Right lobe of liver (tissue), 6 donors: ENCODE data around the gene TBC1D8. TPM values are rescaled to one million over a fixed set of nuclear protein-coding genes. Genes with fewer than 3 reads are reported as not detected.
A peak's percentile ranks its signal among the peaks of the same experiment; 100 is the strongest.

Source experiments
- ATAC-seq, 4 donors: fragments of 200-7000 bp; cut with Tn5 transposase; one replicate each; pipeline ENCODE4 v1.9.1; 2020; ENCODE audit warnings: mild to moderate bottlenecking in 4 of 4, moderate library complexity in 4 of 4
- DNase-seq, 3 donors: peaks; one replicate each; pipeline ENCODE4 v3.0.0-alpha.2; 2020
- H3K27ac ChIP-seq, 3 donors: fragments of 200-600 bp; one replicate each; pipeline ENCODE4 v1.8.0; 2022
- H3K27me3 ChIP-seq, 2 donors: fragments of 200-600 bp; one replicate each; pipeline ENCODE4 v1.8.0; 2022
- H3K36me3 ChIP-seq, 4 donors: fragments of 200-600 bp; sonication (generic) in 1 of 4; one replicate each; pipeline versions ENCODE4 v1.5.1 to v1.8.0; 2017 to 2022; ENCODE audit warnings: control low read depth in 1 of 4
- H3K4me1 ChIP-seq, 4 donors: fragments of 200-600 bp; sonication (generic) in 1 of 4; one replicate each; pipeline versions ENCODE4 v1.5.1 to v1.8.0; 2017 to 2022; ENCODE audit warnings: control low read depth in 1 of 4
- H3K4me3 ChIP-seq, 3 donors: fragments of 200-600 bp; one replicate each; pipeline ENCODE4 v1.8.0; 2022
- H3K9me3 ChIP-seq, 4 donors: fragments of 200-600 bp; sonication (generic) in 1 of 4; one replicate each; pipeline versions ENCODE4 v1.5.1 to v1.8.0; 2017 to 2022; ENCODE audit warnings: control low read depth in 1 of 4
- CTCF ChIP-seq, 4 donors: fragments of 200-600 bp in 3 of 4; fragments of 450-650 bp in 1 of 4; IDR thresholded peaks; one replicate each; pipeline versions ENCODE4 v1.5.1 to v1.8.0; 2016 to 2022; ENCODE audit warnings: antibody characterized with exemption in 4 of 4, mild to moderate bottlenecking in 2 of 4
- POLR2A ChIP-seq: fragments of 450-650 bp; IDR thresholded peaks from one replicate; pipeline ENCODE4 v1.6.1; 2017; ENCODE audit warnings: antibody characterized with exemption, mild to moderate bottlenecking
- WGBS: methylation state at CpG from one replicate; pipeline ENCODE4 v1.1.6; 2018; ENCODE audit warnings: low coverage, low lambda C conversion rate; ENCODE audit not compliant: insufficient coverage; ENCODE audit errors: missing lambda C conversion rate; 5-methylcytosine and 5-hydroxymethylcytosine counted together
- intact Hi-C, 2 donors: fragments of 100-400 bp; cut with DNase I; formaldehyde crosslinking; loops; one replicate each; pipeline versions ENCODE4 v1.11.2 to v1.14.1; 2022
- total RNA-seq, 6 experiments: library from RNA; depleted of rRNA in 2 of 6; stranded (reverse); fragments of >200 nt in 2 of 6; fragmentation: NEBNext Ultra II Directional in 3 of 6; extraction: Animal tissue kit (Norgen Biotek cat#: 25700) in 3 of 6; gene quantifications; one replicate each; pipeline versions ENCODE4 v1.1.0 to v1.2.4, GENCODE V29; 2016 to 2023
- donor health status: DM: no; HTN: yes; CAD: no.
- donor health status: DM: no; HTN: no; CAD: no.
- donor health status: DM: no; HTN: no; CAD: no.
- donor health status: DM: no; HTN: yes; CAD: no.
- donor health status: DM: no; HTN: yes; CAD: no.

The TBC1D8 gene
- total RNA-seq, 6 experiments from 2014 or later: 17.3 to 31.2 (median 21.5) TPM

DNA sequence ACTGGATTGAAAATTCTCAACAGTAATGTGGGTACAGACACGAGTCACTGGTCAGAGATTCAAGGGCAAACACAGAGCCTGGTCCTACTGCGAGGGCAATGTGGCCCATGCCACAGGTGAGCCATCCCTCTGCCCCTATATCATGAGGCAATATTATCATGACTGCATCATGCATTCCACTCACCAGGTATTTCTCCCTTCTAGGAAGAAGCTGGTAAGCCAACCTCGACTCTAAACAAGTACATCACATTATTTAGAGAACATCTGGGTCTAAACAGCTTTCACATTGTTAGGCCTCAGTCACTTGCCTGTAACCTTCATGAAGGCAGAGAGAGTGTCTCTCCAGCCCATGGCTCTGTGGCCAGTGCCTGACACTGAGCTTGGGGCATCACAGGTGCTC lies 163.6 kb downstream of the TBC1D8 start:
- Histone ChIP-seq H3K27me3 (no peaks in the 10 kb centered on the region), H3K27ac (no peak overlapping the region), H3K9me3 (no peaks in the 10 kb centered on the region), H3K4me1 (no peaks in the 10 kb centered on the region), H3K36me3 (peaks cover 0 to 5% (median 0%) of the 10 kb centered on the region in 4 donors), H3K4me3 (no peak overlapping the region)
- ATAC-seq (no peak), DNase-seq (no peak)
- TF ChIP-seq POLR2A: no peak
- no peak for TF ChIP-seq CTCF (IDR thresholded peaks at IDR 0.05)
- intact Hi-C loops: loop anchor here (5.0 to 10.0 kb wide), 3 partner anchors 263 to 380 kb away; no protein-coding TSS in a partner anchor
- no CpG with 5 or more reads among the region's 3 CpGs for WGBS

- WGBS: 83% methylated on average over 1 of the region's 11 CpGs
- TF ChIP-seq POLR2A (no peak), CTCF (IDR thresholded peaks at IDR 0.05) (no peak)
- ATAC-seq (no peak), DNase-seq (no peak)
- peaks cover 0 to 6% (median 0%) of the 10 kb centered on the region in 4 donors for H3K36me3 ChIP-seq
- H3K27me3 ChIP-seq: no peaks in the 10 kb centered on the region
- H3K9me3 ChIP-seq: no peaks in the 10 kb centered on the region
- H3K27ac ChIP-seq: no peak overlapping the region
- no peak overlapping the region for H3K4me3 ChIP-seq
- no peaks in the 10 kb centered on the region for H3K4me1 ChIP-seq
- intact Hi-C loops: loop anchor here (5.0 to 10.0 kb wide), 3 partner anchors 261 to 379 kb away; no protein-coding TSS in a partner anchor
Observed at GRCh38 chr2:100986157-100986556, 165.0 kb downstream of the TBC1D8 start.

- ATAC-seq: peak; percentile 74 to 84 (median 78)
- 36% methylated on average over 6 of the region's 7 CpGs for WGBS
- Histone ChIP-seq H3K4me1 (no peaks in the 10 kb centered on the region), H3K4me3 (no peak overlapping the region), H3K27me3 (no peaks in the 10 kb centered on the region), H3K9me3 (no peaks in the 10 kb centered on the region), H3K27ac (no peak overlapping the region), H3K36me3 (peaks cover 0 to 6% (median 0%) of the 10 kb centered on the region in 4 donors)
- DNase-seq: peak; percentile 78 to 83 (median 79)
- no peak for TF ChIP-seq POLR2A
- TF ChIP-seq CTCF (IDR thresholded peaks at IDR 0.05): peak; percentile 87 to 93 (median 90)
- intact Hi-C loops: loop anchor here (5.0 to 10.0 kb wide), 4 partner anchors 258 to 378 kb away; no protein-coding TSS in a partner anchor
Observed at GRCh38 chr2:100984892-100985307, 166.3 kb downstream of the TBC1D8 start.

DNA sequence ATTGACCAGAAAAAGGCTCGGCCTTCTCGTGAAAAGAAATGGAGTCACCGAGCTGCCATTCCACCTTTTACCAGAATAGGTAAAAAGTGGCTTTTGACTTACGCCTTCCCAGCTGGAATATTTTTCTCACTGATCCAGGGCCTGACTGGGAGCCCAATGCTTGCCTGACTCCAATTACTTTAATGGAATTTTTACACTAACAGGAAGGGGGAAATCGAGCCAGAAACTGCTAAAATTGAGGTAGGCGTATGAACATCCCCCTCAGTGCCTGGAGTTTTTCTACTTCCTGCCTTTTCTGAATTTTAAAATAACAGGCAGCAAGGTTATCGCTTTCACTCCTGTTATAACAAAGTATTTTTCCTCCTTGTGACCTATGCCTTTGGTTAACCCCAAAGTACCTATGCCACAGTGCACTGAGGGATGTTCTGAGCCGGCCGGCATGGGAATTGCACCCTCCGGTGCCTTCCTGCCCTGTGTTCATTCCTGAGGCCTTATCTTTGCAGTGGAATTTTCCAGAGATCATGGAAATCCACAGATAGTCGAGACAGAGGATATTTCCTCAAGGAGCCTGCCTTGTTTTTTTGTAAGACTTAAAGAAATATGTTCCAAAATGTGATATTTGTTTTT lies 167.4 kb downstream of the TBC1D8 start:
- ATAC-seq: peak; percentile 59 to 80 (median 70)
- TF ChIP-seq POLR2A (no peak), CTCF (IDR thresholded peaks at IDR 0.05) (peak in 1 of 4 donors; percentile 9)
- peak overlapping the region in 1 of 3 donors; percentile 47 for H3K27ac ChIP-seq

More for the DNA sequence above, 167.4 kb downstream of the TBC1D8 start:
- Histone ChIP-seq H3K27me3 (no peaks in the 10 kb centered on the region), H3K4me1 (no peaks in the 10 kb centered on the region), H3K36me3 (peaks cover 0 to 6% (median 0%) of the 10 kb centered on the region in 4 donors), H3K4me3 (no peak overlapping the region), H3K9me3 (no peaks in the 10 kb centered on the region)
- intact Hi-C loops: loop anchor here (5.0 to 10.0 kb wide), 3 partner anchors 256 to 369 kb away; no protein-coding TSS in a partner anchor
- 62% methylated on average over 11 of the region's 11 CpGs for WGBS
- DNase-seq: no peak
